Hair follicle dermal papilla cell (primary cell): Measurements from ENCODE around the gene MGAT4D. TPM values are rescaled to one million over a fixed set of nuclear protein-coding genes. Genes with fewer than 3 reads are reported as not detected.

Source experiments
- total RNA-seq: library from RNA; depleted of rRNA; stranded (reverse); fragments of >200 nt; gene quantifications from 2 replicates; pipeline ENCODE4 v1.2.3, GENCODE V29; 2012

The MGAT4D gene
- not detected in 2 replicates for total RNA-seq

DNA sequence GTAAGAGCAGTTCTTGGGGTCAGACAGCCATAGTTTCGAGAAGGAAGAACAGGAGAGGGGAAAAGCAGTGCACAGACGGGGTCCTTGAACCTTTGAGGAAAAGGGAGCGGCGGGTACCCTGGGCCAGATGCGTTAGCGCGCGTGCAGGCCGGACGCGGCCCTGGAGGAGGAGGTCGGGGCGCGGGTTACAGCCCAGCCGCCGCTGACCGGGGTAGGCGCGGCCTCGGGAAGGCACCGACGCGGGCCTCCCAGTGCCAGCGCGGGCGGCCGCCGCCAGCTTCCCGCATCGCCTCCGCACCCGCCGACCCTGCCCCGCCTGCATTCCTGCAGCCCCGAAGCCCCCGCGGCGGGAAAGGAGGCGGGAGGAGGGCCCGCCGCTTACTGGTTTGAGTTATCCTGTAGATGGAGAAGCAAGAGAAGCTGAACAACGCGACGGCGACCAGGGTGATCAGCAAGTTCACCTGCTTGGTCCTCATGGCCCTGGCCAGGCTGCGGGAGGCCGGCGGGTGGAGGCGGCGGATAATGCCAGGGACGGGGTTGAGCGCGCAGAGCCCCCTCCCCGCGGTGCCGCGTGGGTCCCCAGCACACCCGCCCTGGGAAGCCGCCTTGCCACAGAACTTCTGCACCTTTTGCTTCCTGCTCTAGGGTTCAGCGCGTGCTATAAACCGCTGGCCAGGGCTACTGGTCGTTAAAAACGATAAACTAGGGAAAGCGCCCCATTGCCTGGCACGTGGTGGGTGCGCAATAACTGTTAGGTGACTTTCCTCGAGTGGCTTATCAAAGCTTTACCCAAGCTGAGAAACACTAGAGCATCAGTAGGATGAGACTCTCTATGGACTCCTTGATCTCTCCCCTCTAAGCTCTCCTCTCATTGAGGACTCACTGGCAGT is at the start of gene MGAT4D:
TSS of gene MGAT4D (minus strand) at position 547 of the 890 bp plus-strand sequence. CDS start at position 476, 71 bp downstream.

DNA sequence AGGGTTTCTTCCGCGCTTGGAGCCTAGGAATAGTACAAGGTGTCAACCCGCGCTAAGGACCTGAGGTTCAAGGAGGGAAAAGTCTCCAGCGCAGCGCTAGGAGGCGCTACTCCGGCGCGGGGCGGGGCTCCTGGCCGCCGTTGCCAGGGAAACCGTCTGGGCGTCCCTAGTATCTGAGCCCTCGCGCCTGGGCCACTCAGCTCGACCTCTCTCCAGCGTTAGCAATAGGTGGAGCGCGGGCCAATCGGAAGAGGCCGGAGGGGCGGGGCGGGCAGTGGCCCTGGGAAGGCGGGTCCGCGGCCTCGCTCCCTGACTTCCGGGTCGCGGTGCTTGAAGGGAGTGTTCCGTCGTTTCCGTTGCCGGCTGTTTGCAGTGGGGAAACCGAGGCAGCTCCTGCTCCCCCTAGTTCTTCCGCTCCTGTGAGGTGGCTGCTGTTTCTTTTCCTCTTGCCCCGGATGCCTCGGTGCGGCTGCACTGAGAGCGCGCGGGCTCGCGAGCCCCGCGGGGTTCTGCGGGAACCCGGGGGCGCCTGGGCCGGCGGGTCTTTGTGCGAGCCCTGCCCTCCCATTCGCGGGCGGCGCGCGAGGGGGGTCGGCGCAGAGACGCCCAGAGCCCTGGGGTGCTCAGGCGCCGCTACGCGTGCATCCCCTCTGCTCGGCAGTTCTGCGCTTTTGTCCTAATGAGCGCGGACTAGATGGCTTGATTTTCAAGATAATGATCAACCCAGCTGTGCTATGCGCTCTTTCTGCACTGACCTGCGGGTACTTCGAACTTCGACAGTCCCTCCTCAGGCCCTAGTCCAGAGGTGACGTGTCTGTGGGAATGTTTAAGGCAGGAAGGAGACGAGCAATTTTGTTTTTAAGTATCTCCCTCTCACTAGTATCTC is 26.0 kb upstream of the MGAT4D start, which contains the start of gene ELMOD2:
TSS of gene ELMOD2 (plus strand) at position 312 of the 886 bp plus-strand sequence. CDS start 1,261 bp downstream, outside the sequence.

DNA sequence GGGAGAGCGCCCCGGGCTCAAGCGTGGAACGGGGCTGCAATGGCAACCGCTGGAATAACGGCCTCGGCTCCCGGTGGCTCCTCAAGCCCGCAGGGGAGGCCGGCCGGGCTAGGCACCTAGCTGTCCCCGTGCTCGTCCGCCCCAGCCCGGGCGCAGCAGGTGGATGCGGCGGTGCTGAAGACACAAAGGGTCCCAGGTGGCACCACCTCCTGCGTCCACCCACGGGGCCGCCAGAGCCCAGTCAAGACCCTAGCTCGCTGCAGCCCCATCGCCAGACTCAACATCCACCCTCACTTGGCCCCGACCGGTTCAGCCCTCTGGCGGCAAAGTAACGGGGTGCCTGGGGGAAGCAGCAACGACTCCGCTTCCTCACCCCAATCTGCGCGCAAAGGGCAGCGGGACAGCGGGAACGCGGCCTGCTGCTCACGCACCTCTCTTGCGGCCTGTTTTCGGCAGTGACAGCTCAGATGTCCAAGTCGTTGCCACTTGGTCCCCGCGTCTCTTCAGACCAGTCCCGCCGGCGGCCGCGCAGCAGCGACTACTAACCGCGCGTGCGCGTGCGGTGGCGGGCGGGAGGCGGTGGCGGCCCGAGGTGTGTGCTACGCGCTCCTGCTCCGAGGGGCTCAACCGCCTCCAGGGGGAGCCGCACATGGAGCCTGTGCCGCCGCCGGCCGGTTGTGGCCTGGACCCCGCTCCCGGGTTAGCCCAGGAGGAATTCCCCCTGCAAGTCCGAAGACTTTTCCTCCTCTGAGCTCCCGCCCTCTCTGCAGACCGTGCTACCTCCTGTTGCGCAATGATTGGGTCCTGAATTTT is 70.8 kb downstream of the MGAT4D start, which contains the start of gene CLGN:
TSS of gene CLGN (minus strand) at position 543 of the 813 bp plus-strand sequence. CDS start 14,570 bp downstream, outside the sequence.

Other genes with a start within 250 kb of the MGAT4D start
- gene SCOC, start 124.6 kb downstream of the MGAT4D start, total RNA-seq: 46.6 and 57.0 TPM in 2 replicates
- gene CLGN, start 70.6 kb downstream of the MGAT4D start, total RNA-seq: 0.32 and 1.2 TPM in 2 replicates
- gene ELMOD2, start 25.9 kb upstream of the MGAT4D start, total RNA-seq: 25.1 and 31.2 TPM in 2 replicates
- gene UCP1, start 70.7 kb upstream of the MGAT4D start, total RNA-seq: not detected in 2 replicates